ENCODE measurements around the gene ALX1.
A peak's percentile ranks its signal among the peaks of the same experiment; 100 is the strongest.

The ALX1 gene

GRCh38 chr12:85277900-85278597 lies 2.0 kb upstream of the ALX1 start:
- H3K4me3 ChIP-seq (ENCODE audit: low read depth, low read length) = no peak overlapping the region
- DNase-seq (ENCODE audit: low read depth, low spot score) = peak; percentile 22
- in situ Hi-C loops (cut with HindIII; ENCODE audit: low sequenced_read_pairs) = no loop called here
- no peak for TF ChIP-seq CTCF (IDR thresholded peaks at IDR 0.05; ENCODE audit: low read depth, low read length)

GRCh38 chr12:85278598-85279448 lies 1.2 kb upstream of the ALX1 start:
- no peak overlapping the region for H3K4me3 ChIP-seq (ENCODE audit: low read depth, low read length)
- in situ Hi-C loops (cut with HindIII; ENCODE audit: low sequenced_read_pairs) = no loop called here
- no peak for TF ChIP-seq CTCF (IDR thresholded peaks at IDR 0.05; ENCODE audit: low read depth, low read length)
- peak; percentile 19 for DNase-seq (ENCODE audit: low read depth, low spot score)

- peak; percentile 29 for DNase-seq (ENCODE audit: low read depth, low spot score)
- peak overlapping the region; percentile 38 for H3K4me3 ChIP-seq (ENCODE audit: low read depth, low read length)
- in situ Hi-C loops (cut with HindIII; ENCODE audit: low sequenced_read_pairs) = no loop called here
- no peak for TF ChIP-seq CTCF (IDR thresholded peaks at IDR 0.05; ENCODE audit: low read depth, low read length)
Observed at GRCh38 chr12:85279449-85280164, 413 bp upstream of the ALX1 start.

- peak overlapping the region; percentile 38 for H3K4me3 ChIP-seq (ENCODE audit: low read depth, low read length)
- in situ Hi-C loops (cut with HindIII; ENCODE audit: low sequenced_read_pairs) = no loop called here
- peak; percentile 33 for DNase-seq (ENCODE audit: low read depth, low spot score)
- TF ChIP-seq CTCF (IDR thresholded peaks at IDR 0.05; ENCODE audit: low read depth, low read length) = no peak
Observed at GRCh38 chr12:85280984-85281630, 1.1 kb downstream of the ALX1 start.

GRCh38 chr12:85281636-85282312 lies 1.8 kb downstream of the ALX1 start:
- DNase-seq (ENCODE audit: low read depth, low spot score) = no peak
- no peak overlapping the region for H3K4me3 ChIP-seq (ENCODE audit: low read depth, low read length)
- in situ Hi-C loops (cut with HindIII; ENCODE audit: low sequenced_read_pairs) = no loop called here
- TF ChIP-seq CTCF (IDR thresholded peaks at IDR 0.05; ENCODE audit: low read depth, low read length) = no peak
